ENCODE results near the gene PRIM1.
"Not testable (repeated sequence)": the region's sequence is repeated elsewhere in the genome, so short reads cannot be mapped to it uniquely, and the experiment has no call there.

The PRIM1 gene

DNA sequence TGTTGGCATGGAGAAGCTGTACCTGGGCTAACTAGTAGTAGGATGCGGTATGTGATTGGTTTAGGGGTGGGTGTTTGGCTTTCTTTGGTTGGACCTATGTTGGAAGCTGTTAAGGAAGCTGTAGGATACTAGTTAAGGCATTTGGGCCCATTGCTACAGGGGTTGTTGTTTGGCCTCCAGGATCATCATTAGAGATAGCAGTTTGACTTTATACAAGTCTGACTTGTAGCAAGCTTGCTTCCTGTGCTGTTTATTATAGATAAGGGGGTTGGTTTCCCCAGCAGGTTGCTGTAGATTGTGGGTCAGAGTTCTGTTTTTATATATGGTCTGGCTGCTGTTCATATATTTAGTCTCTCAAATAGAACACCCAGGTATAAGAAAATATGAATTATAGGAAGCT is 1.4 kb upstream of the PRIM1 start:
- no peak overlapping the region for H3K4me3 ChIP-seq (ENCODE audit: low read length)
- TF ChIP-seq, protein P1, sequence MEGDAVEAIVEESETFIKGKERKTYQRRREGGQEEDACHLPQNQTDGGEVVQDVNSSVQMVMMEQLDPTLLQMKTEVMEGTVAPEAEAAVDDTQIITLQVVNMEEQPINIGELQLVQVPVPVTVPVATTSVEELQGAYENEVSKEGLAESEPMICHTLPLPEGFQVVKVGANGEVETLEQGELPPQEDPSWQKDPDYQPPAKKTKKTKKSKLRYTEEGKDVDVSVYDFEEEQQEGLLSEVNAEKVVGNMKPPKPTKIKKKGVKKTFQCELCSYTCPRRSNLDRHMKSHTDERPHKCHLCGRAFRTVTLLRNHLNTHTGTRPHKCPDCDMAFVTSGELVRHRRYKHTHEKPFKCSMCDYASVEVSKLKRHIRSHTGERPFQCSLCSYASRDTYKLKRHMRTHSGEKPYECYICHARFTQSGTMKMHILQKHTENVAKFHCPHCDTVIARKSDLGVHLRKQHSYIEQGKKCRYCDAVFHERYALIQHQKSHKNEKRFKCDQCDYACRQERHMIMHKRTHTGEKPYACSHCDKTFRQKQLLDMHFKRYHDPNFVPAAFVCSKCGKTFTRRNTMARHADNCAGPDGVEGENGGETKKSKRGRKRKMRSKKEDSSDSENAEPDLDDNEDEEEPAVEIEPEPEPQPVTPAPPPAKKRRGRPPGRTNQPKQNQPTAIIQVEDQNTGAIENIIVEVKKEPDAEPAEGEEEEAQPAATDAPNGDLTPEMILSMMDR (IDR thresholded peaks at IDR 0.05; ENCODE audit: low read depth, low read length): no peak
- no peaks in the 10 kb centered on the region for H3K27me3 ChIP-seq (ENCODE audit: low read depth, low read length)
- H3K79me2 ChIP-seq (ENCODE audit: low read length): peaks cover 21% of the 10 kb centered on the region
- H3K36me3 ChIP-seq (replicated peaks; ENCODE audit: low read depth, low read length): peaks cover 3% of the 10 kb centered on the region
- H2AFZ ChIP-seq (ENCODE audit: low read depth, low read length): no peak overlapping the region
- H3K9ac ChIP-seq (ENCODE audit: low read length): no peak overlapping the region
- H3K27ac ChIP-seq (ENCODE audit: low read length): no peak overlapping the region
- H3K4me2 ChIP-seq (ENCODE audit: low read length): no peak overlapping the region
- H3K9me3 ChIP-seq (ENCODE audit: insufficient read depth, low read length): no peaks in the 10 kb centered on the region
- H3K4me1 ChIP-seq (ENCODE audit: low read length): peaks cover 26% of the 10 kb centered on the region
- H4K20me1 ChIP-seq (ENCODE audit: insufficient read depth, low read length): peaks cover 7% of the 10 kb centered on the region; the same call in 1 of the 2 replicates

DNA sequence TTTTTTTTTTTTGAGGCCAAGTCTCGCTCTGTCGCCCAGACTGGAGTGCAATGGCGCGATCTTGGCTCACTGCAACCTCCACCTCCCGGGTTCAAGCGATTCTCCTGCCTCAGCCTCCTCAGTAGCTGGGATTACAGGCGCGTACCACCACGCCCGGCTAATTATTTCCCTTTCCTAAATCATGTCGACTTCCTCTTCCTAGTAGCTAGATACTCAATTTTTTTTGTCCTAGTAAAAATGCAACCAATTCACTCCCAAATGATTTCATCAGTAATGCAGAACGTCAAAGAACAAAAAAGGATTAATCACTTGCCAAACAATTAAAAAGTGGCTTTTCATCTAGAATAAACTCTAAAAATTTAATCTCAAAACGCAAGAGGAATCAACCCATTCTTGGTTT is 1.5 kb downstream of the PRIM1 start:
- Histone ChIP-seq H3K4me3 (ENCODE audit: low read length) (peak overlapping the region; percentile 93), H3K27ac (ENCODE audit: low read length) (peak overlapping the region; percentile 92; the same call in 1 of the 2 replicates)

DNA sequence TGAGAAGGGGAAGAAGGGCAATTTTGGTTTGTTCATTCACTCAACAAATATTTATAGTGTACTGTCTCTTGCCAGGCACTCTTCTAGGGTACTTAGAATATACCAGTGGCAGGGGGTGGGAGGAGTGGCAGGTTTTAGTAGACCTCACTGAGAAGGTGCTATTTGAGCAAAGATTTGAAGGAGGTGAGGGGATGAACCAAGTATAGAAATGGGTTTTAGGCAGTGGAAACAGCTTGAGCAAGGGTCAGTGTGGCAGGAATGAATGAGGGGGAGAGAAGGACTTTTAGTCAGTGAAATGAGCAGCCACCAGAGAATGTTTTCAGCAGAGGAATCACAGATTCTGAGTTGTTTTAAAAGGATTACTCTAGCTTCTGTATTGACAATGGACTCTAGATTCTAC is 2.3 kb downstream of the PRIM1 start:
- Histone ChIP-seq H4K20me1 (ENCODE audit: insufficient read depth, low read length) (peaks cover 7% of the 10 kb centered on the region; the same call in 1 of the 2 replicates), H2AFZ (ENCODE audit: low read depth, low read length) (no peak overlapping the region), H3K27me3 (ENCODE audit: low read depth, low read length) (no peaks in the 10 kb centered on the region), H3K9me3 (ENCODE audit: insufficient read depth, low read length) (no peaks in the 10 kb centered on the region), H3K4me1 (ENCODE audit: low read length) (peaks cover 27% of the 10 kb centered on the region), H3K9ac (ENCODE audit: low read length) (peak overlapping the region; percentile 45; the same call in 1 of the 2 replicates), H3K4me2 (ENCODE audit: low read length) (peak overlapping the region; percentile 63), H3K79me2 (ENCODE audit: low read length) (peaks cover 25% of the 10 kb centered on the region), H3K27ac (ENCODE audit: low read length) (peak overlapping the region; percentile 81), H3K4me3 (ENCODE audit: low read length) (peak overlapping the region; percentile 49; the same call in 1 of the 2 replicates), H3K36me3 (replicated peaks; ENCODE audit: low read depth, low read length) (peaks cover 18% of the 10 kb centered on the region)
- no peak for TF ChIP-seq EZH2phosphoT487 (IDR thresholded peaks at IDR 0.05; ENCODE audit: low read depth)
- TF ChIP-seq, protein P1 (IDR thresholded peaks at IDR 0.05; ENCODE audit: low read depth, low read length): no peak

More for the DNA sequence above, 1.5 kb downstream of the PRIM1 start:
- Histone ChIP-seq H3K4me2 (ENCODE audit: low read length) (peak overlapping the region; percentile 75), H3K4me1 (ENCODE audit: low read length) (peaks cover 27% of the 10 kb centered on the region), H3K79me2 (ENCODE audit: low read length) (peaks cover 25% of the 10 kb centered on the region), H3K36me3 (replicated peaks; ENCODE audit: low read depth, low read length) (peaks cover 16% of the 10 kb centered on the region), H3K9ac (ENCODE audit: low read length) (peak overlapping the region; percentile 97; the same call in 1 of the 2 replicates)
- H3K27me3 ChIP-seq (ENCODE audit: low read depth, low read length); H4K20me1 ChIP-seq (ENCODE audit: insufficient read depth, low read length); H3K9me3 ChIP-seq (ENCODE audit: insufficient read depth, low read length); H2AFZ ChIP-seq (ENCODE audit: low read depth, low read length): not testable (repeated sequence)

DNA sequence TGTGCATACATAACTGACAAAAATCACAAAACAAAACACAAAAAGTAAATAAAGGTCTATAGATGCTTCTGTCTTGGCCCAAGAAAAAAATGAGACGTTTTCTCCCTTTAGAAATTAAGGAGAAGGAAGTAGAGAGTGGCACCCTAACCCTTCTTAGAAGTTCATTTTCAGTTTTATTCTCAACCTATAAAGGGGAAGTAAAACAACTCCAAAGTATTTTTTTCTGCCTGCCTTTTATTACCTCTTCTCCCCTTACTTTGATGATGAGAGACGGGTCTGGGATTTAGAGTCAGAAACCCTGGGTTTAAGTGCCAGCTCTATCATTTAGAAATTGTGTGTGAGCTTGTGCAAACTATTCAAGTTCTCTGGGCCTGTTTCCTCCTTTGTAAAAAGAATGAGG is 2.8 kb downstream of the PRIM1 start:
- Histone ChIP-seq H3K9ac (ENCODE audit: low read length) (peak overlapping the region; percentile 45; the same call in 1 of the 2 replicates), H3K27ac (ENCODE audit: low read length) (peak overlapping the region; percentile 81), H3K4me1 (ENCODE audit: low read length) (peaks cover 27% of the 10 kb centered on the region), H2AFZ (ENCODE audit: low read depth, low read length) (no peak overlapping the region), H3K36me3 (replicated peaks; ENCODE audit: low read depth, low read length) (peaks cover 18% of the 10 kb centered on the region), H3K4me2 (ENCODE audit: low read length) (peak overlapping the region; percentile 63), H3K27me3 (ENCODE audit: low read depth, low read length) (no peaks in the 10 kb centered on the region), H3K9me3 (ENCODE audit: insufficient read depth, low read length) (no peaks in the 10 kb centered on the region), H3K79me2 (ENCODE audit: low read length) (peaks cover 25% of the 10 kb centered on the region), H3K4me3 (ENCODE audit: low read length) (peak overlapping the region; percentile 49), H4K20me1 (ENCODE audit: insufficient read depth, low read length) (peaks cover 7% of the 10 kb centered on the region; the same call in 1 of the 2 replicates)
- TF ChIP-seq EZH2phosphoT487 (IDR thresholded peaks at IDR 0.05; ENCODE audit: low read depth): no peak
- TF ChIP-seq, protein P1 (IDR thresholded peaks at IDR 0.05; ENCODE audit: low read depth, low read length): no peak
